H9 (cell line): ENCODE data around the gene SLC25A3. TPM values are rescaled to one million over a fixed set of nuclear protein-coding genes. Genes with fewer than 3 reads are reported as not detected.

Source experiments
- DNase-seq: peaks from one replicate; pipeline ENCODE4 v3.0.0-alpha.2; 2017
- H2AFZ ChIP-seq: one replicate; pipeline ENCODE4 v1.6.1; 2013; ENCODE audit warnings: mild to moderate bottlenecking, low read length, control low read depth, moderate library complexity
- H2AK5ac ChIP-seq: 2 replicates; pipeline ENCODE4 v1.6.1; 2013; ENCODE audit warnings: low read length, control low read depth, mixed read lengths; ENCODE audit not compliant: insufficient read length
- H2BK120ac ChIP-seq: one replicate; pipeline ENCODE4 v1.6.1; 2013; ENCODE audit warnings: low read depth, mild to moderate bottlenecking, low read length, control low read depth, inconsistent platforms; ENCODE audit not compliant: poor library complexity, severe bottlenecking
- H2BK12ac ChIP-seq: 2 replicates; pipeline ENCODE4 v1.6.1; 2013; ENCODE audit warnings: low read length, control low read depth, mixed read lengths, low read depth; ENCODE audit not compliant: insufficient read length
- H2BK15ac ChIP-seq: 2 replicates; pipeline ENCODE4 v1.6.1; 2013; ENCODE audit warnings: low read depth, low read length, control low read depth
- H2BK20ac ChIP-seq: one replicate; pipeline ENCODE4 v1.6.1; 2013; ENCODE audit warnings: low read depth, mild to moderate bottlenecking, low read length, control low read depth, inconsistent platforms; ENCODE audit not compliant: poor library complexity, severe bottlenecking
- H2BK5ac ChIP-seq: 2 replicates; pipeline ENCODE4 v1.6.1; 2013; ENCODE audit warnings: low read length, control low read depth, mixed read lengths; ENCODE audit not compliant: insufficient read length
- H3K14ac ChIP-seq: 2 replicates; pipeline ENCODE4 v1.6.1; 2013; ENCODE audit warnings: low read length, control low read depth; ENCODE audit not compliant: insufficient read depth
- H3K18ac ChIP-seq: 2 replicates; pipeline ENCODE4 v1.6.1; 2013; ENCODE audit warnings: low read depth, mild to moderate bottlenecking, mixed read lengths, low read length, control low read depth; ENCODE audit not compliant: insufficient read length
- H3K23ac ChIP-seq: 2 replicates; pipeline ENCODE4 v1.6.1; 2013; ENCODE audit warnings: low read length, control low read depth, mixed read lengths, low read depth; ENCODE audit not compliant: insufficient read length
- H3K23me2 ChIP-seq: 2 replicates; pipeline ENCODE4 v1.6.1; 2013; ENCODE audit warnings: low read depth, mild to moderate bottlenecking, mixed read lengths, low read length, control low read depth; ENCODE audit not compliant: insufficient read length, poor library complexity, severe bottlenecking
- H3K27ac ChIP-seq: 2 replicates; pipeline ENCODE4 v1.5.1; 2013; ENCODE audit warnings: low read length, control low read depth, mixed read lengths, low read depth; ENCODE audit not compliant: insufficient read length
- H3K27me3 ChIP-seq: 2 replicates; pipeline ENCODE4 v1.6.1; 2013; ENCODE audit warnings: low read length, control low read depth, inconsistent platforms; ENCODE audit not compliant: insufficient read depth
- H3K4ac ChIP-seq: 2 replicates; pipeline ENCODE4 v1.6.1; 2013; ENCODE audit warnings: low read depth, mild to moderate bottlenecking, control low read depth, inconsistent platforms, low read length, moderate library complexity
- H3K4me1 ChIP-seq: 2 replicates; pipeline ENCODE4 v1.6.1; 2013; ENCODE audit warnings: low read length, control low read depth, inconsistent platforms; ENCODE audit not compliant: insufficient read depth
- H3K4me2 ChIP-seq: 2 replicates; pipeline ENCODE4 v1.6.1; 2013; ENCODE audit warnings: low read length, control low read depth, mixed read lengths; ENCODE audit not compliant: insufficient read length, insufficient read depth
- H3K56ac ChIP-seq: 2 replicates; pipeline ENCODE4 v1.6.1; 2013; ENCODE audit warnings: low read depth, mild to moderate bottlenecking, mixed read lengths, low read length, control low read depth; ENCODE audit not compliant: insufficient read length
- H3K79me1 ChIP-seq: 2 replicates; pipeline ENCODE4 v1.6.1; 2013; ENCODE audit warnings: low read depth, mild to moderate bottlenecking, moderate library complexity, low read length, control low read depth, inconsistent platforms; ENCODE audit not compliant: insufficient read depth, poor library complexity, severe bottlenecking
- H3K79me2 ChIP-seq: 2 replicates; pipeline ENCODE4 v1.6.1; 2013; ENCODE audit warnings: low read length, control low read depth, inconsistent platforms; ENCODE audit not compliant: insufficient read depth
- H3K9ac ChIP-seq: 2 replicates; pipeline ENCODE4 v1.6.1; 2013; ENCODE audit warnings: low read length, control low read depth, mixed read lengths; ENCODE audit not compliant: insufficient read length; ENCODE audit errors: extremely low read depth
- H3K9me3 ChIP-seq: one replicate; pipeline ENCODE4 v1.6.1; 2013; ENCODE audit warnings: low read depth, low read length, inconsistent platforms; ENCODE audit not compliant: control insufficient read depth
- H3T11ph ChIP-seq: one replicate; pipeline ENCODE4 v1.6.1; 2013; ENCODE audit warnings: mild to moderate bottlenecking, low read length, control low read depth, inconsistent platforms
- H4K20me1 ChIP-seq: one replicate; pipeline ENCODE4 v1.6.1; 2013; ENCODE audit not compliant: control insufficient read depth, insufficient read length, insufficient read depth
- H4K5ac ChIP-seq: 2 replicates; pipeline ENCODE4 v1.6.1; 2013; ENCODE audit warnings: low read depth, mild to moderate bottlenecking, mixed read lengths, low read length, control low read depth; ENCODE audit not compliant: insufficient read length
- H4K8ac ChIP-seq: replicated peaks from 2 replicates; pipeline ENCODE4 v1.6.1; 2013; ENCODE audit warnings: low read length, control low read depth, mixed read lengths, low read depth; ENCODE audit not compliant: insufficient read length
- H4K91ac ChIP-seq: 2 replicates; pipeline ENCODE4 v1.6.1; 2013; ENCODE audit warnings: low read depth, mild to moderate bottlenecking, moderate library complexity, mixed read lengths, low read length, control low read depth; ENCODE audit not compliant: insufficient read length
- H3K27ac Mint-ChIP-seq, 3 experiments: 2 replicates in 2 of 3; 3 replicates in 1 of 3; pipeline ENCODE4 v1.8.0; 2020 to 2021; ENCODE audit warnings: mixed read lengths in 3 of 3, mild to moderate bottlenecking in 1 of 3, moderate library complexity in 1 of 3
- H3K27me3 Mint-ChIP-seq: 2 replicates; pipeline ENCODE4 v1.8.0; 2021; ENCODE audit warnings: low read depth, mild to moderate bottlenecking, moderate library complexity, mixed read lengths
- H3K36me3 Mint-ChIP-seq, 3 experiments: 2 replicates in 2 of 3; 3 replicates in 1 of 3; pipeline ENCODE4 v1.8.0; 2020 to 2021; ENCODE audit warnings: low read depth in 3 of 3, mixed read lengths in 3 of 3; ENCODE audit not compliant: insufficient read depth in 1 of 3
- H3K4me1 Mint-ChIP-seq, 2 experiments: 2 replicates each; pipeline ENCODE4 v1.8.0; 2020; ENCODE audit warnings: mixed read lengths in 2 of 2
- H3K4me3 Mint-ChIP-seq, 2 experiments: 2 replicates in 1 of 2; 3 replicates in 1 of 2; pipeline ENCODE4 v1.8.0; 2020 to 2021; ENCODE audit warnings: mild to moderate bottlenecking in 2 of 2, mixed read lengths in 2 of 2, moderate library complexity in 1 of 2
- H3K9me3 Mint-ChIP-seq, 2 experiments: 2 replicates in 1 of 2; 3 replicates in 1 of 2; pipeline ENCODE4 v1.8.0; 2020; ENCODE audit warnings: mild to moderate bottlenecking in 2 of 2, mixed read lengths in 2 of 2, moderate library complexity in 1 of 2
- WGBS: extraction: QIAGEN DNeasy Blood & Tissue Kit; methylation state at CpG from one replicate; pipeline ENCODE4 v1.1.7; 2013; ENCODE audit warnings: missing lambda C conversion rate, low lambda C conversion rate, mixed read lengths; ENCODE audit not compliant: insufficient read length; ENCODE audit errors: extremely low coverage; 5-methylcytosine and 5-hydroxymethylcytosine counted together
- total RNA-seq: library from RNA; stranded (reverse); gene quantifications from 2 replicates; pipeline ENCODE4 v1.2.1, GENCODE V29; 2021
- TF ChIP-seq, protein P1 (sequence below): fragments of 200-600 bp; sonication (generic); conservative IDR thresholded peaks from 3 replicates; pipeline ENCODE4 v1.8.0; 2021; ENCODE audit warnings: antibody characterized with exemption, mild to moderate bottlenecking

Gene SLC25A3
- total RNA-seq, 1 experiment from 2014 or later = 673 TPM

DNA sequence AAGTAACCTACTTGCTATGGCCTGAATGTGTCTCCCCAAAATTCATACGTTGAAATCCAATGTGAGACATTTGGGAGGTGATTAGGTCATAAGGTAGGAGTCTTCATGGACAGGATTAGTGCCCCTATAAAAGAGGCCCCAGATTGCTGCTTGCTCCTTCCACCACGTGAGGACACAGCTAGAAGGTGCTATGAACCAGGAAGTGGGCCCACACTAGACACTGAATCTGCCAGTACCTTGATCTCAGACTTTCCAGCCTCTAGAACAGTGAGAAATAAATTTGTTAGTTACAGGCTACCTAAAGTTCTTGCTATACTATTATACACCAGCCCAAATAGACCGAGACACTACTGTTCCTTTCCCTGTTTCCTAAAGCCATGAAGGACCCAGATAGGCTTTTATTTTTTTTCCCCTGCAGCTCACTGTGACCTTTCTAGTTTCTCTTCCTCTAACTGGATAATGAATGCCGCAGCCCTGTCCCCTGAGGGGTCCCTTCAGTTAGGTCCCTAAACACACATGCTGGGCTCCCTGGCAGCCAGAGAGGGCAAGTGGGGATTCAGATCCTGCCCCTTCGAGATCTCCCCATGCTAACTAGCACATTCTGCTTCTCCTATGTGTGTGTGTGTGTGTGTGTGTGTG lies 19.3 kb downstream of the SLC25A3 start:
- Histone ChIP-seq H2BK20ac (no peak overlapping the region), H3K79me1 (no peaks in the 10 kb centered on the region), H3K79me2 (no peaks in the 10 kb centered on the region), H2BK15ac (no peak overlapping the region), H3K23me2 (no peaks in the 10 kb centered on the region), H3K56ac (no peak overlapping the region), H4K8ac (no peak overlapping the region), H3K18ac (no peak overlapping the region), H3K4me2 (no peak overlapping the region), H2AFZ (no peak overlapping the region), H4K5ac (no peak overlapping the region), H3K9me3 (no peaks in the 10 kb centered on the region), H4K91ac (no peak overlapping the region), H3T11ph (no peak overlapping the region), H3K4ac (no peak overlapping the region), H3K27ac (no peak overlapping the region), H2BK12ac (no peak overlapping the region), H2BK5ac (no peak overlapping the region), H3K4me1 (no peaks in the 10 kb centered on the region), H3K23ac (no peak overlapping the region), H4K20me1 (no peaks in the 10 kb centered on the region), H3K27me3 (no peaks in the 10 kb centered on the region), H3K14ac (no peak overlapping the region), H3K9ac (no peak overlapping the region), H2BK120ac (no peak overlapping the region), H2AK5ac (no peak overlapping the region)
- Mint-ChIP-seq H3K36me3 (no peaks in the 10 kb centered on the region), H3K4me1 (peaks cover 4 to 6% of the 10 kb centered on the region in 2 experiments; a peak in 2 of 4 replicates), H3K4me3 (no peak overlapping the region; a peak in 1 of 5 replicates), H3K27ac (no peak overlapping the region; a peak in 2 of 7 replicates), H3K9me3 (no peaks in the 10 kb centered on the region), H3K27me3 (no peaks in the 10 kb centered on the region; the same call in 1 of the 2 replicates)
- no peak for DNase-seq
- TF ChIP-seq, protein P1, sequence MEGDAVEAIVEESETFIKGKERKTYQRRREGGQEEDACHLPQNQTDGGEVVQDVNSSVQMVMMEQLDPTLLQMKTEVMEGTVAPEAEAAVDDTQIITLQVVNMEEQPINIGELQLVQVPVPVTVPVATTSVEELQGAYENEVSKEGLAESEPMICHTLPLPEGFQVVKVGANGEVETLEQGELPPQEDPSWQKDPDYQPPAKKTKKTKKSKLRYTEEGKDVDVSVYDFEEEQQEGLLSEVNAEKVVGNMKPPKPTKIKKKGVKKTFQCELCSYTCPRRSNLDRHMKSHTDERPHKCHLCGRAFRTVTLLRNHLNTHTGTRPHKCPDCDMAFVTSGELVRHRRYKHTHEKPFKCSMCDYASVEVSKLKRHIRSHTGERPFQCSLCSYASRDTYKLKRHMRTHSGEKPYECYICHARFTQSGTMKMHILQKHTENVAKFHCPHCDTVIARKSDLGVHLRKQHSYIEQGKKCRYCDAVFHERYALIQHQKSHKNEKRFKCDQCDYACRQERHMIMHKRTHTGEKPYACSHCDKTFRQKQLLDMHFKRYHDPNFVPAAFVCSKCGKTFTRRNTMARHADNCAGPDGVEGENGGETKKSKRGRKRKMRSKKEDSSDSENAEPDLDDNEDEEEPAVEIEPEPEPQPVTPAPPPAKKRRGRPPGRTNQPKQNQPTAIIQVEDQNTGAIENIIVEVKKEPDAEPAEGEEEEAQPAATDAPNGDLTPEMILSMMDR = no peak
- WGBS = no CpG with 5 or more reads among the region's 5 CpGs
